ENCODE data around the gene ASCL5. TPM values are rescaled to one million over a fixed set of nuclear protein-coding genes. Genes with fewer than 3 reads are reported as not detected.

Gene ASCL5
- total and polyA plus RNA-seq, 10 of the 15 experiments (the other 5 are each of a cell fraction or from before 2014, with no cell fraction given): 0.04 TPM; not detected in 9

DNA sequence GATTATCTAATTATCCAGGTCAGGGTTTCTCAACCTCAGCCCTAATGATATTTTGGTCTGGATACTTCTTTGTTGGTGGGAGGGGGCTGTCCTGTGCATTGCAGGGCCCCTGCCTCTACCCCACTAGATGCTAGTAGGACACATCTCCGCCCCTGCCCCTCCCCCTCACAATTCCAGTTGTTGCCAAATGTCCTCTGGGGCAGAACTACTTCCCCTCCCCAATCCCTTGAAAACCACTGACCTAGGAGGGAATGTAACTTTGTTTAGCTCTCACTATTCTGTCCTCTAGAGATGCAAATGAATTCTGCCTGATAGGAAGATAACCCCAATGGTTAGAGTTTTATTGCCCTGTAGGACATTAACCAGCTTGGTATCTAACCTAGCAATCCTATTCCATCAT lies 22.8 kb downstream of the ASCL5 start:
- 0% methylated on average over 1 of the region's 1 CpG for WGBS (ENCODE audit: insufficient coverage, insufficient replicate concordance, low lambda C conversion rate, missing lambda C conversion rate)
- Histone ChIP-seq H3K36me3 (ENCODE audit: control insufficient read depth in 2 of 2, insufficient read depth in 2 of 2, low read length in 1 of 2) (no peaks in the 10 kb centered on the region), H3K4me1 (ENCODE audit: control insufficient read depth, insufficient read depth, low read length) (no peaks in the 10 kb centered on the region), H3K27me3 (replicated peaks in 1 of 2; ENCODE audit: control insufficient read depth in 2 of 2, insufficient read depth in 2 of 2, low read length in 1 of 2) (peaks cover 0 to 2% of the 10 kb centered on the region in 2 experiments; a peak in 2 of 4 replicates), H2AFZ (ENCODE audit: control insufficient read depth, low read depth, low read length) (no peak overlapping the region), H3K9ac (ENCODE audit: control insufficient read depth, insufficient read depth, low read length) (no peak overlapping the region), H3K27ac (ENCODE audit: control insufficient read depth, insufficient read depth) (no peak overlapping the region), H3K79me2 (ENCODE audit: control insufficient read depth, insufficient read depth, low read length) (no peaks in the 10 kb centered on the region), H3K9me3 (replicated peaks; ENCODE audit: control insufficient read depth, insufficient read depth, low read length) (no peaks in the 10 kb centered on the region), H4K20me1 (ENCODE audit: control insufficient read depth, insufficient read depth) (no peaks in the 10 kb centered on the region), H3K4me2 (ENCODE audit: control insufficient read depth, insufficient read depth) (no peak overlapping the region), H3K4me3 (no peak overlapping the region)
- DNase-seq (ENCODE audit: low read depth, low spot score): no peak
- FAIRE-seq: no peak
- RAD21 ChIA-PET (ENCODE audit: unreplicated experiment): no interaction called here
- no peak for ATAC-seq
- POLR2A ChIA-PET: no interaction called here
- intact Hi-C loops (cut with micrococcal nuclease; ENCODE audit: unreplicated experiment) (no loop called here), in situ Hi-C loops (cut with MboI) (no loop called here)
- CTCF ChIA-PET: interaction anchor here (0.8 kb wide), 1 partner anchor 15 kb away, joined by 4 read pairs; no protein-coding TSS in a partner anchor
- SMC1A ChIA-PET (ENCODE audit: uncharacterized antibody, unreplicated experiment): no interaction called here
- BruUV-seq (replicated peaks): no TSS peak
- TF ChIP-seq DPF2 (IDR thresholded peaks at IDR 0.05) (no peak), BCLAF1 (IDR thresholded peaks at IDR 0.05) (no peak), PML (IDR thresholded peaks at IDR 0.05; ENCODE audit: low read length) (no peak), NR2C1 (IDR thresholded peaks at IDR 0.05) (no peak), CREB1 (IDR thresholded peaks at IDR 0.05; ENCODE audit: low read depth) (no peak), IKZF1 (conservative IDR thresholded peaks at IDR 0.05) (no peak), CEBPB (IDR thresholded peaks at IDR 0.05; ENCODE audit: borderline replicate concordance in 1 of 2, low read depth in 2 of 2, low read length in 2 of 2) (no peak), PAX5 (IDR thresholded peaks at IDR 0.05; ENCODE audit: borderline replicate concordance, low read depth, low read length) (no peak), BHLHE40 (IDR thresholded peaks at IDR 0.05; ENCODE audit: borderline replicate concordance in 1 of 2, low read depth in 2 of 2, low read length in 1 of 2) (no peak), EP300 (IDR thresholded peaks at IDR 0.05; ENCODE audit: borderline replicate concordance in 1 of 2, control insufficient read depth in 1 of 2, low read depth in 2 of 2, low read length in 2 of 2) (no peak), TCF3 (IDR thresholded peaks at IDR 0.05; ENCODE audit: borderline replicate concordance, insufficient read depth, low read depth, low read length) (no peak), NKRF (conservative IDR thresholded peaks at IDR 0.05) (no peak), TCF7 (IDR thresholded peaks at IDR 0.05; ENCODE audit: borderline replicate concordance) (no peak)
- TF ChIP-seq, protein P1, sequence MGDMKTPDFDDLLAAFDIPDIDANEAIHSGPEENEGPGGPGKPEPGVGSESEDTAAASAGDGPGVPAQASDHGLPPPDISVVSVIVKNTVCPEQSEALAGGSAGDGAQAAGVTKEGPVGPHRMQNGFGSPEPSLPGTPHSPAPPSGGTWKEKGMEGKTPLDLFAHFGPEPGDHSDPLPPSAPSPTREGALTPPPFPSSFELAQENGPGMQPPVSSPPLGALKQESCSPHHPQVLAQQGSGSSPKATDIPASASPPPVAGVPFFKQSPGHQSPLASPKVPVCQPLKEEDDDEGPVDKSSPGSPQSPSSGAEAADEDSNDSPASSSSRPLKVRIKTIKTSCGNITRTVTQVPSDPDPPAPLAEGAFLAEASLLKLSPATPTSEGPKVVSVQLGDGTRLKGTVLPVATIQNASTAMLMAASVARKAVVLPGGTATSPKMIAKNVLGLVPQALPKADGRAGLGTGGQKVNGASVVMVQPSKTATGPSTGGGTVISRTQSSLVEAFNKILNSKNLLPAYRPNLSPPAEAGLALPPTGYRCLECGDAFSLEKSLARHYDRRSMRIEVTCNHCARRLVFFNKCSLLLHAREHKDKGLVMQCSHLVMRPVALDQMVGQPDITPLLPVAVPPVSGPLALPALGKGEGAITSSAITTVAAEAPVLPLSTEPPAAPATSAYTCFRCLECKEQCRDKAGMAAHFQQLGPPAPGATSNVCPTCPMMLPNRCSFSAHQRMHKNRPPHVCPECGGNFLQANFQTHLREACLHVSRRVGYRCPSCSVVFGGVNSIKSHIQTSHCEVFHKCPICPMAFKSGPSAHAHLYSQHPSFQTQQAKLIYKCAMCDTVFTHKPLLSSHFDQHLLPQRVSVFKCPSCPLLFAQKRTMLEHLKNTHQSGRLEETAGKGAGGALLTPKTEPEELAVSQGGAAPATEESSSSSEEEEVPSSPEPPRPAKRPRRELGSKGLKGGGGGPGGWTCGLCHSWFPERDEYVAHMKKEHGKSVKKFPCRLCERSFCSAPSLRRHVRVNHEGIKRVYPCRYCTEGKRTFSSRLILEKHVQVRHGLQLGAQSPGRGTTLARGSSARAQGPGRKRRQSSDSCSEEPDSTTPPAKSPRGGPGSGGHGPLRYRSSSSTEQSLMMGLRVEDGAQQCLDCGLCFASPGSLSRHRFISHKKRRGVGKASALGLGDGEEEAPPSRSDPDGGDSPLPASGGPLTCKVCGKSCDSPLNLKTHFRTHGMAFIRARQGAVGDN (IDR thresholded peaks at IDR 0.05): no peak
- TF ChIP-seq, protein P2, sequence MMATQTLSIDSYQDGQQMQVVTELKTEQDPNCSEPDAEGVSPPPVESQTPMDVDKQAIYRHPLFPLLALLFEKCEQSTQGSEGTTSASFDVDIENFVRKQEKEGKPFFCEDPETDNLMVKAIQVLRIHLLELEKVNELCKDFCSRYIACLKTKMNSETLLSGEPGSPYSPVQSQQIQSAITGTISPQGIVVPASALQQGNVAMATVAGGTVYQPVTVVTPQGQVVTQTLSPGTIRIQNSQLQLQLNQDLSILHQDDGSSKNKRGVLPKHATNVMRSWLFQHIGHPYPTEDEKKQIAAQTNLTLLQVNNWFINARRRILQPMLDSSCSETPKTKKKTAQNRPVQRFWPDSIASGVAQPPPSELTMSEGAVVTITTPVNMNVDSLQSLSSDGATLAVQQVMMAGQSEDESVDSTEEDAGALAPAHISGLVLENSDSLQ (IDR thresholded peaks at IDR 0.05): no peak
